ENCODE measurements around the gene CPT1A.

Gene CPT1A

GRCh38 chr11:68735125-68735524 is 106.6 kb downstream of the CPT1A start:
- no peak overlapping the region for H2AFZ ChIP-seq (ENCODE audit: low read depth)
- H4K20me1 ChIP-seq (ENCODE audit: insufficient read depth), result no peaks in the 10 kb centered on the region
- no peaks in the 10 kb centered on the region for H3K4me1 ChIP-seq (ENCODE audit: low read depth, poor library complexity, severe bottlenecking)
- no peaks in the 10 kb centered on the region for H3K79me2 ChIP-seq (ENCODE audit: insufficient read depth, low read depth)
- no peak overlapping the region for H3K4me2 ChIP-seq
- no peak overlapping the region for H3K4me3 ChIP-seq (IDR thresholded peaks at IDR 0.05; ENCODE audit: insufficient read depth, low read depth, low read length)
- H3K36me3 ChIP-seq (ENCODE audit: insufficient read depth), result no peaks in the 10 kb centered on the region
- H3K27ac ChIP-seq, result no peak overlapping the region
- no peak for TF ChIP-seq CTCF (conservative IDR thresholded peaks at IDR 0.05; ENCODE audit: low read depth, low read length)
- no peak overlapping the region for H3K9ac ChIP-seq
- H3K27me3 ChIP-seq (ENCODE audit: insufficient read depth, low read depth), result no peaks in the 10 kb centered on the region

- H3K4me2 ChIP-seq, result no peak overlapping the region
- no peak overlapping the region for H3K27ac ChIP-seq
- H3K27me3 ChIP-seq (ENCODE audit: insufficient read depth, low read depth), result no peaks in the 10 kb centered on the region
- no peak for TF ChIP-seq CTCF (conservative IDR thresholded peaks at IDR 0.05; ENCODE audit: low read depth, low read length)
- no peaks in the 10 kb centered on the region for H3K79me2 ChIP-seq (ENCODE audit: insufficient read depth, low read depth)
- H3K4me3 ChIP-seq (IDR thresholded peaks at IDR 0.05; ENCODE audit: insufficient read depth, low read depth, low read length), result no peak overlapping the region
- H3K4me1 ChIP-seq (ENCODE audit: low read depth, poor library complexity, severe bottlenecking), result no peaks in the 10 kb centered on the region
- no peaks in the 10 kb centered on the region for H4K20me1 ChIP-seq (ENCODE audit: insufficient read depth)
- no peak overlapping the region for H3K9ac ChIP-seq
- H3K36me3 ChIP-seq (ENCODE audit: insufficient read depth), result no peaks in the 10 kb centered on the region
- H2AFZ ChIP-seq (ENCODE audit: low read depth), result no peak overlapping the region
Observed at GRCh38 chr11:68734111-68734510, 107.6 kb downstream of the CPT1A start.

GRCh38 chr11:68727783-68728182 is 113.9 kb downstream of the CPT1A start:
- no peaks in the 10 kb centered on the region for H3K27me3 ChIP-seq (ENCODE audit: insufficient read depth, low read depth)
- H3K9ac ChIP-seq, result no peak overlapping the region

GRCh38 chr11:68724293-68724692 is 117.4 kb downstream of the CPT1A start:
- H3K4me1 ChIP-seq (ENCODE audit: low read depth, poor library complexity, severe bottlenecking), result no peaks in the 10 kb centered on the region
- H3K4me2 ChIP-seq, result no peak overlapping the region
- no peaks in the 10 kb centered on the region for H3K79me2 ChIP-seq (ENCODE audit: insufficient read depth, low read depth)
- H3K4me3 ChIP-seq (IDR thresholded peaks at IDR 0.05; ENCODE audit: insufficient read depth, low read depth, low read length), result no peak overlapping the region
- no peaks in the 10 kb centered on the region for H3K27me3 ChIP-seq (ENCODE audit: insufficient read depth, low read depth)
- H3K36me3 ChIP-seq (ENCODE audit: insufficient read depth), result no peaks in the 10 kb centered on the region
- H2AFZ ChIP-seq (ENCODE audit: low read depth), result no peak overlapping the region
- H3K9ac ChIP-seq, result no peak overlapping the region
- H4K20me1 ChIP-seq (ENCODE audit: insufficient read depth), result no peaks in the 10 kb centered on the region
- no peak for TF ChIP-seq CTCF (conservative IDR thresholded peaks at IDR 0.05; ENCODE audit: low read depth, low read length)
- no peak overlapping the region for H3K27ac ChIP-seq

More at GRCh38 chr11:68727783-68728182, 113.9 kb downstream of the CPT1A start:
- H4K20me1 ChIP-seq (ENCODE audit: insufficient read depth), result no peaks in the 10 kb centered on the region
- TF ChIP-seq CTCF (conservative IDR thresholded peaks at IDR 0.05; ENCODE audit: low read depth, low read length), result no peak
- H3K4me3 ChIP-seq (IDR thresholded peaks at IDR 0.05; ENCODE audit: insufficient read depth, low read depth, low read length), result no peak overlapping the region
- no peaks in the 10 kb centered on the region for H3K36me3 ChIP-seq (ENCODE audit: insufficient read depth)
- no peak overlapping the region for H3K4me2 ChIP-seq
- H3K4me1 ChIP-seq (ENCODE audit: low read depth, poor library complexity, severe bottlenecking), result no peaks in the 10 kb centered on the region
- no peak overlapping the region for H3K27ac ChIP-seq
- H2AFZ ChIP-seq (ENCODE audit: low read depth), result no peak overlapping the region
- H3K79me2 ChIP-seq (ENCODE audit: insufficient read depth, low read depth), result no peaks in the 10 kb centered on the region
